ENCODE results near the gene CASP8AP2. TPM values are rescaled to one million over a fixed set of nuclear protein-coding genes. Genes with fewer than 3 reads are reported as not detected.
"Not testable (repeated sequence)": the region's sequence is repeated elsewhere in the genome, so short reads cannot be mapped to it uniquely, and the experiment has no call there.

The CASP8AP2 gene
- total RNA-seq, 1 donor from 2014 or later: 9.5 TPM

- no peaks in the 10 kb centered on the region for H3K27me3 ChIP-seq (ENCODE audit: control insufficient read depth, insufficient read depth, low read length)
- no peak for DNase-seq (ENCODE audit: low read depth)
- no peak for TF ChIP-seq CTCF (IDR thresholded peaks at IDR 0.05; ENCODE audit: insufficient read depth, low read length, poor library complexity, severe bottlenecking)
- no peak overlapping the region for H3K4me3 ChIP-seq (ENCODE audit: low read depth, low read length)
- H3K36me3 ChIP-seq (ENCODE audit: control insufficient read depth, insufficient read depth, low read length): peaks cover 1% of the 10 kb centered on the region
Observed at GRCh38 chr6:89842228-89842627, 12.5 kb downstream of the CASP8AP2 start.

- no peak overlapping the region for H3K4me3 ChIP-seq (ENCODE audit: low read depth, low read length)
- no peaks in the 10 kb centered on the region for H3K27me3 ChIP-seq (ENCODE audit: control insufficient read depth, insufficient read depth, low read length)
- no peak for DNase-seq (ENCODE audit: low read depth)
- H3K36me3 ChIP-seq (ENCODE audit: control insufficient read depth, insufficient read depth, low read length): peaks cover 1% of the 10 kb centered on the region
- TF ChIP-seq CTCF (IDR thresholded peaks at IDR 0.05; ENCODE audit: insufficient read depth, low read length, poor library complexity, severe bottlenecking): no peak
Observed at GRCh38 chr6:89843070-89843469, 13.4 kb downstream of the CASP8AP2 start.

GRCh38 chr6:89847513-89847912 is 17.8 kb downstream of the CASP8AP2 start:
- not testable (repeated sequence) for H3K4me3 ChIP-seq (ENCODE audit: low read depth, low read length); H3K27me3 ChIP-seq (ENCODE audit: control insufficient read depth, insufficient read depth, low read length); DNase-seq (ENCODE audit: low read depth); H3K36me3 ChIP-seq (ENCODE audit: control insufficient read depth, insufficient read depth, low read length)

GRCh38 chr6:89853068-89853467 is 23.4 kb downstream of the CASP8AP2 start:
- Histone ChIP-seq H3K27me3 (ENCODE audit: control insufficient read depth, insufficient read depth, low read length) (no peaks in the 10 kb centered on the region), H3K36me3 (ENCODE audit: control insufficient read depth, insufficient read depth, low read length) (no peaks in the 10 kb centered on the region), H3K4me3 (ENCODE audit: low read depth, low read length) (no peak overlapping the region)
- no peak for DNase-seq (ENCODE audit: low read depth)
- no peak for TF ChIP-seq CTCF (IDR thresholded peaks at IDR 0.05; ENCODE audit: insufficient read depth, low read length, poor library complexity, severe bottlenecking)

- no peak for TF ChIP-seq CTCF (IDR thresholded peaks at IDR 0.05; ENCODE audit: insufficient read depth, low read length, poor library complexity, severe bottlenecking)
- no peak for DNase-seq (ENCODE audit: low read depth)
- H3K27me3 ChIP-seq (ENCODE audit: control insufficient read depth, insufficient read depth, low read length): no peaks in the 10 kb centered on the region
- H3K36me3 ChIP-seq (ENCODE audit: control insufficient read depth, insufficient read depth, low read length): no peaks in the 10 kb centered on the region
- no peak overlapping the region for H3K4me3 ChIP-seq (ENCODE audit: low read depth, low read length)
Observed at GRCh38 chr6:89858041-89858440, 28.4 kb downstream of the CASP8AP2 start.

GRCh38 chr6:89859744-89860143 is 30.1 kb downstream of the CASP8AP2 start:
- DNase-seq (ENCODE audit: low read depth): no peak
- no peaks in the 10 kb centered on the region for H3K36me3 ChIP-seq (ENCODE audit: control insufficient read depth, insufficient read depth, low read length)

More at GRCh38 chr6:89859744-89860143, 30.1 kb downstream of the CASP8AP2 start:
- Histone ChIP-seq H3K4me3 (ENCODE audit: low read depth, low read length) (no peak overlapping the region), H3K27me3 (ENCODE audit: control insufficient read depth, insufficient read depth, low read length) (no peaks in the 10 kb centered on the region)
- no peak for TF ChIP-seq CTCF (IDR thresholded peaks at IDR 0.05; ENCODE audit: insufficient read depth, low read length, poor library complexity, severe bottlenecking)

All from kidney epithelial cell (primary cell).